Adrenal gland (tissue), 12 donors: ENCODE measurements around the gene HLCS. TPM values are rescaled to one million over a fixed set of nuclear protein-coding genes. Genes with fewer than 3 reads are reported as not detected.

ENCODE experiments used
- DNase-seq, 7 donors: peaks; one replicate each; pipeline ENCODE4 v3.0.0-alpha.2; 2019 to 2020
- H3K27ac ChIP-seq, 5 donors: fragments of 200-600 bp; sonication (generic) in 4 of 5; 1 replicate in 3 of 5; 2 replicates in 2 of 5; pipeline versions ENCODE4 v1.5.1 to v1.8.0; 2016 to 2020; ENCODE audit warnings: mild to moderate bottlenecking in 1 of 5
- H3K27me3 ChIP-seq: fragments of 200-600 bp; 2 replicates; pipeline ENCODE4 v1.8.0; 2021
- H3K36me3 ChIP-seq, 2 donors: fragments of 200-600 bp; replicated peaks in 1 of 2; 1 replicate in 1 of 2; 2 replicates in 1 of 2; pipeline versions ENCODE4 v1.5.1 to v1.8.0; 2018 to 2022
- H3K4me1 ChIP-seq, 2 donors: fragments of 200-600 bp; replicated peaks in 1 of 2; 1 replicate in 1 of 2; 2 replicates in 1 of 2; pipeline versions ENCODE4 v1.5.1 to v1.8.0; 2018 to 2021
- H3K4me3 ChIP-seq, 4 donors: fragments of 200-600 bp; sonication (generic) in 3 of 4; one replicate each; pipeline ENCODE4 v1.5.1; 2016 to 2018
- H3K9me3 ChIP-seq, 3 donors: fragments of 200-600 bp; sonication (generic) in 1 of 3; replicated peaks in 1 of 3; 1 replicate in 2 of 3; 2 replicates in 1 of 3; pipeline versions ENCODE4 v1.5.1 to v1.8.0; 2016 to 2021
- POLR2A ChIP-seq, 2 donors: fragments of 450-650 bp; IDR thresholded peaks; one replicate each; pipeline ENCODE4 v1.6.1; 2017; ENCODE audit warnings: antibody characterized with exemption in 2 of 2, mild to moderate bottlenecking in 2 of 2, moderate library complexity in 1 of 2
- WGBS, 4 donors: extraction: QIAGEN DNeasy Blood & Tissue Kit in 2 of 4; methylation state at CpG; one replicate each; pipeline versions ENCODE4 v1.1.5 to v1.1.7; 2013 to 2017; 5-methylcytosine and 5-hydroxymethylcytosine counted together
- intact Hi-C, 2 donors: fragments of 100-400 bp; cut with DNase I; formaldehyde crosslinking; loops; one replicate each; pipeline versions ENCODE4 v1.14.1 to v1.15.0; 2022 to 2023
- polyA plus RNA-seq, 3 donors: library from polyadenylated mRNA; stranded (reverse); fragments of 200-250 nt in 2 of 3; fragments of 350-450 nt in 1 of 3; fragmentation: Illumina TruSeq in 1 of 3; extraction: RNeasy Lipid Tissue Mini Kit (QIAGEN cat#74804) in 1 of 3; gene quantifications; one replicate each; pipeline ENCODE4 v1.2.3, GENCODE V29; 2013 to 2014
- total RNA-seq, 9 donors: library from RNA; depleted of rRNA in 4 of 9; stranded (reverse); fragments of >200 nt in 4 of 9; fragments of 120-200 nt in 1 of 9; fragmentation: NEBNext Ultra II Directional in 1 of 9; extraction: Animal tissue kit (Norgen Biotek cat#: 25700) in 1 of 9; gene quantifications; one replicate each; pipeline versions ENCODE4 v1.1.0 to v1.2.4, GENCODE V29; 2013 to 2023
- TF ChIP-seq, protein P1 (sequence below), 6 experiments: fragments of 450-650 bp in 4 of 6; fragments of 200-600 bp in 2 of 6; sonication (generic) in 1 of 6; IDR thresholded peaks; 1 replicate in 5 of 6; 2 replicates in 1 of 6; pipeline versions ENCODE4 v1.5.1 to v1.8.0; 2016 to 2021; ENCODE audit warnings: antibody characterized with exemption in 6 of 6, mild to moderate bottlenecking in 2 of 6, moderate library complexity in 1 of 6
- donor health status: healthy with polysubstance abuse.
- donor health status: Bipolar disorder and iron deficiency.
- donor health status: DM: yes; HTN: yes; CAD: no.
- donor health status: DM: no; HTN: no; CAD: no.
- donor health status: DM: no; HTN: no; CAD: no.
- donor health status: DM: yes; HTN: yes; CAD: no.

Gene HLCS
- total and polyA plus RNA-seq, 12 donors, result 4.4 to 34.4 (median 19.8) TPM

DNA sequence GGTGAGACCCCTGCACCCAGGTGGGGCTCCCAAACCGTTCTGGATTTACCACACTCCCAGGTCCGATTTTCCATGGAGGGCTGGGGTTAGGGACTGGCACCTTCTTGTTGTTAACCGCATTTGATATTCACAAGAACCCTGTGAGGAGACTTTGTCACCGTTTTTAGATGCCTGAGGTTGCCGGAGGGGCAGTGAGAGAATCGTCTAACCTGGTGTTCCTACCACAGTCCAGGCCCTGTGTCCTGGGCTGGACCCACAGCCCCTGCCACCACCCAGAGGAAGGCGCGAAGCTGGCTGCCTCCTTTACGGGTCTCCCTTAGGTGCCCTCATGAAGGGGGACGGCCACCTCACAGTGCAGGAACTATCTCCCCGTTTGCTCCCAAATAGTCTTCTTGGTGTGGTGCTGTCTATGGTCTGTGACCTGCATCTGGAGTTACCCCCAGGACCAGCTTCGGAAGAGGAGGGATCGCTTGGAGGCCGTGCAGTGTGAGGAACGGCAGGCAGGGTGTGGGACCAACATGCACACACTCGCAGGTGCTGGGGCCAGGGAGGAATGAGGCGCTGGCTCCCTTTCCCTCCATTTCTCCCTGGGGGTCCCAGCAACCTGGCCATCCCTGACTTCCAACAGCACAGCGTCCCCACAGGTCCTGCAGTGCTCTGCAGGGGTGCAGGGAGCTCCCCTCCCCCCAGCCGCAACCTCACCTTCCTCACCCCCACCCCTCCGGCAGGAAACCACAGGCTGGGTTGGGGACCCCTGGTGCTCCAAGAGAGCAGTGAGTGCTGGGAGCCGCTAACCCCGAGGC lies 260.6 kb downstream of the HLCS start:
- DNase-seq, result no peak
- no peak overlapping the region for H3K4me3 ChIP-seq
- H3K27ac ChIP-seq, result no peak overlapping the region
- H3K9me3 ChIP-seq, result no peaks in the 10 kb centered on the region
- TF ChIP-seq POLR2A (IDR thresholded peaks at IDR 0.05), result no peak
- TF ChIP-seq, protein P1, sequence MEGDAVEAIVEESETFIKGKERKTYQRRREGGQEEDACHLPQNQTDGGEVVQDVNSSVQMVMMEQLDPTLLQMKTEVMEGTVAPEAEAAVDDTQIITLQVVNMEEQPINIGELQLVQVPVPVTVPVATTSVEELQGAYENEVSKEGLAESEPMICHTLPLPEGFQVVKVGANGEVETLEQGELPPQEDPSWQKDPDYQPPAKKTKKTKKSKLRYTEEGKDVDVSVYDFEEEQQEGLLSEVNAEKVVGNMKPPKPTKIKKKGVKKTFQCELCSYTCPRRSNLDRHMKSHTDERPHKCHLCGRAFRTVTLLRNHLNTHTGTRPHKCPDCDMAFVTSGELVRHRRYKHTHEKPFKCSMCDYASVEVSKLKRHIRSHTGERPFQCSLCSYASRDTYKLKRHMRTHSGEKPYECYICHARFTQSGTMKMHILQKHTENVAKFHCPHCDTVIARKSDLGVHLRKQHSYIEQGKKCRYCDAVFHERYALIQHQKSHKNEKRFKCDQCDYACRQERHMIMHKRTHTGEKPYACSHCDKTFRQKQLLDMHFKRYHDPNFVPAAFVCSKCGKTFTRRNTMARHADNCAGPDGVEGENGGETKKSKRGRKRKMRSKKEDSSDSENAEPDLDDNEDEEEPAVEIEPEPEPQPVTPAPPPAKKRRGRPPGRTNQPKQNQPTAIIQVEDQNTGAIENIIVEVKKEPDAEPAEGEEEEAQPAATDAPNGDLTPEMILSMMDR (IDR thresholded peaks at IDR 0.05), result no peak
- intact Hi-C loops, result no loop called here
- H3K4me1 ChIP-seq, result peaks cover 3 to 23% of the 10 kb centered on the region in 2 donors
- H3K27me3 ChIP-seq, result peaks cover 99% of the 10 kb centered on the region
- 18 to 23% (median 21%) methylated on average over 5 to 22 of the region's 22 CpGs for WGBS, 4 donors
- H3K36me3 ChIP-seq, result no peaks in the 10 kb centered on the region

DNA sequence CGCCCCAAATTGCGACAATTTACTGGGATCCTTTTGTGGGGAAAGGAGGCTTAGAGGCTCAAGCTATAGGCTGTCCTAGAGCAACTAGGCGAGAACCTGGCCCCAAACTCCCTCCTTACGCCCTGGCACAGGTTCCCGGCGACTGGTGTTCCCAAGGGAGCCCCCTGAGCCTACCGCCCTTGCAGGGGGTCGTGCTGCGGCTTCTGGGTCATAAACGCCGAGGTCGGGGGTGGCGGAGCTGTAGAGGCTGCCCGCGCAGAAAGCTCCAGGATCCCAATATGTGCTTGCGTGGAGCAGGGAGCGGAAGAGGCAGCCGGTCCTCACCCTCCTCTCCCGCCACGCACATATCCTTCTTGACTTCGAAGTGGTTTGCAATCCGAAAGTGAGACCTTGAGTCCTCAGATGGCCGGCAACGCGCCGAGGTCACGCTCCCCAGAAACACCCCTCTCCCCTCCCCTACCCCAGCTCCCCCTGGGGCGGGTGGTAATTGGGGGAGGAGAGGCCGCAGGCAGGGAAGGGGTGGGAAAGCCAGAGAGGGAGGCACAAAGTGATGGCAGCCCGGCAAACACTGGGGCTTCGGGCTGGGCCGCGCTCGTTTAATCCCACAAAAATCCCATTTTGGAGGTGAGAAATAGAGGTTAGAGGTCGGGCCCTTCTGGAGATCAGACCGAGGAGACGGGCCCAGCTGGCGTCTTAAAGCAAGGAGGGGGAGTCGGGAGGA lies 261.4 kb downstream of the HLCS start:
- 6 to 12% (median 8%) methylated on average over 18 to 39 of the region's 39 CpGs for WGBS, 4 donors
- Histone ChIP-seq H3K9me3 (no peaks in the 10 kb centered on the region), H3K27ac (no peak overlapping the region), H3K4me3 (peak overlapping the region in 1 of 4 donors; percentile 26), H3K27me3 (peaks cover 99% of the 10 kb centered on the region), H3K4me1 (peaks cover 3 to 27% of the 10 kb centered on the region in 2 donors), H3K36me3 (no peaks in the 10 kb centered on the region)
- no peak for TF ChIP-seq POLR2A (IDR thresholded peaks at IDR 0.05)
- TF ChIP-seq, protein P1 (IDR thresholded peaks at IDR 0.05), result no peak
- intact Hi-C loops, result no loop called here
- no peak for DNase-seq

DNA sequence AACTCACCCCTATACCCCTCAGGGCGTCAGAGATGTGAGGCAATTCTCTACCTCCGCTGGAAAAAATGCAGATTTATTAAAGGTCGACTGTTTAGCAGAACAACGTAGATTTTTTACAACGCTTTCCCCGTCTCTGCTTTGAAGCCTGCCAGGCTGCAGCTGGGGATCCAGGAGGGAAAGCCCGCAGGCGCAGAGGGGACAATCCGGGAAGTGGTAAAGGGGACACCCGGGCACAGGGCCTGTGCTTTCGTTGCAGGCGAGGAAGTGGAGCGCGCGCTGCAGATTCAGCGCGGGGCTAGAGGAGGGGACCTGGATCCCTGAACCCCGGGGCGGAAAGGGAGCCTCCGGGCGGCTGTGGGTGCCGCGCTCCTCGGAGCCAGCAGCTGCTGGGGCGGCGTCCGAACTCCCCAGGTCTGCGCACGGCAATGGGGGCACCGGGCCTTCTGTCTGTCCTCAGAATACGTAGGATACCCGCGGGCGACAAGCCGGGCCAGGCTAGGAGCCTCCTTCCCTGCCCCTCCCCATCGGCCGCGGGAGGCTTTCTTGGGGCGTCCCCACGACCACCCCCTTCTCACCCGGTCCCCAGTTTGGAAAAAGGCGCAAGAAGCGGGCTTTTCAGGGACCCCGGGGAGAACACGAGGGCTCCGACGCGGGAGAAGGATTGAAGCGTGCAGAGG lies 262.1 kb downstream of the HLCS start:
- Histone ChIP-seq H3K27me3 (peaks cover 99% of the 10 kb centered on the region), H3K4me3 (no peak overlapping the region), H3K27ac (no peak overlapping the region), H3K4me1 (peaks cover 4 to 32% of the 10 kb centered on the region in 2 donors), H3K9me3 (no peaks in the 10 kb centered on the region), H3K36me3 (no peaks in the 10 kb centered on the region)
- DNase-seq, result peak in 1 of 7 donors; percentile 9
- intact Hi-C loops, result no loop called here
- 6 to 9% (median 8%) methylated on average over 17 to 49 of the region's 49 CpGs for WGBS, 4 donors
- no peak for TF ChIP-seq POLR2A (IDR thresholded peaks at IDR 0.05)
- TF ChIP-seq, protein P1 (IDR thresholded peaks at IDR 0.05), result no peak
